B cell (primary cell): Measurements from ENCODE around the gene PITRM1. TPM values are rescaled to one million over a fixed set of nuclear protein-coding genes. Genes with fewer than 3 reads are reported as not detected.

Source experiments
- ATAC-seq: fragments of 200-7000 bp; cut with Tn5 transposase; one replicate; pipeline ENCODE4 v1.10.0; 2021; ENCODE audit warnings: low read depth, mild to moderate bottlenecking, moderate number of reproducible peaks, moderate library complexity
- CTCF ChIA-PET: fragments of 350-600 bp; sonication (Branson Sonifier 250); formaldehyde crosslinking; loops from one replicate; lab custom pipeline; 2021; ENCODE audit warnings: antibody characterized with exemption, inconsistent platforms; lab: Charles Lee
- POLR2A ChIA-PET: fragments of 350-600 bp; sonication (Branson Sonifier 250); formaldehyde crosslinking; loops from one replicate; lab custom pipeline; 2021; ENCODE audit warnings: antibody characterized with exemption; lab: Charles Lee
- DNase-seq: peaks from one replicate; pipeline ENCODE4 v3.0.0; 2013
- H2AFZ ChIP-seq: 2 replicates; pipeline ENCODE4 v1.6.1; 2012; ENCODE audit warnings: mild to moderate bottlenecking, low read depth, low read length; ENCODE audit not compliant: insufficient read depth, poor library complexity, severe bottlenecking
- H3K27ac ChIP-seq, 2 donors: 1 replicate in 1 of 2; 2 replicates in 1 of 2; pipeline ENCODE4 v1.5.1; 2012 to 2013; ENCODE audit warnings: low read length in 2 of 2, mild to moderate bottlenecking in 2 of 2, moderate library complexity in 1 of 2
- H3K27me3 ChIP-seq, 4 experiments: fragments of 200-600 bp in 1 of 4; sonication (generic) in 1 of 4; replicated peaks in 1 of 4; 1 replicate in 2 of 4; 2 replicates in 2 of 4; pipeline versions ENCODE4 v1.6.1 to v1.7.0; 2013 to 2016; ENCODE audit warnings: low read length in 3 of 4, mild to moderate bottlenecking in 2 of 4, mixed read lengths in 1 of 4, moderate library complexity in 1 of 4; ENCODE audit not compliant: insufficient read depth in 4 of 4, control insufficient read depth in 3 of 4; ENCODE audit errors: control extremely low read depth in 1 of 4
- H3K36me3 ChIP-seq, 2 experiments: replicated peaks in 1 of 2; 1 replicate in 1 of 2; 2 replicates in 1 of 2; pipeline versions ENCODE4 v1.6.1 to v1.7.1; 2013; ENCODE audit warnings: low read length in 1 of 2; ENCODE audit not compliant: insufficient read depth in 2 of 2, control insufficient read depth in 1 of 2; ENCODE audit errors: control extremely low read depth in 1 of 2, extremely low read depth in 1 of 2
- H3K4me1 ChIP-seq, 2 donors: fragments of 200-600 bp in 1 of 2; sonication (generic) in 1 of 2; 1 replicate in 1 of 2; 2 replicates in 1 of 2; pipeline versions ENCODE4 v1.5.1 to v1.6.1; 2013 to 2017; ENCODE audit warnings: low read length in 2 of 2; ENCODE audit not compliant: control insufficient read depth in 2 of 2, insufficient read depth in 2 of 2
- H3K4me2 ChIP-seq: replicated peaks from 2 replicates; pipeline ENCODE3; 2012; ENCODE audit warnings: mild to moderate bottlenecking, low read depth, low read length; ENCODE audit not compliant: poor library complexity, severe bottlenecking
- H3K4me3 ChIP-seq, 5 experiments: fragments of 200-600 bp in 1 of 5; sonication (generic) in 1 of 5; 1 replicate in 3 of 5; 2 replicates in 2 of 5; pipeline versions ENCODE4 v1.5.1 to v1.7.0; 2011 to 2016; ENCODE audit warnings: low read length in 4 of 5, mild to moderate bottlenecking in 4 of 5, low read depth in 2 of 5, control low read depth in 1 of 5, moderate library complexity in 1 of 5; ENCODE audit not compliant: insufficient read depth in 1 of 5; ENCODE audit errors: control extremely low read depth in 1 of 5, extremely low read depth in 1 of 5
- H3K79me2 ChIP-seq: fragments of 200-600 bp; sonication (generic); one replicate; pipeline ENCODE4 v1.6.0; 2016; ENCODE audit warnings: low read length; ENCODE audit not compliant: control insufficient read depth, insufficient read depth
- H3K9ac ChIP-seq: fragments of 200-600 bp; sonication (generic); 2 replicates; pipeline ENCODE4 v1.6.1; 2017; ENCODE audit warnings: mild to moderate bottlenecking, low read length, moderate library complexity
- H3K9me3 ChIP-seq, 3 donors: one replicate each; pipeline versions ENCODE4 v1.6.1 to v1.7.1; 2013; ENCODE audit warnings: low read length in 2 of 3; ENCODE audit not compliant: control insufficient read depth in 2 of 3, insufficient read depth in 1 of 3; ENCODE audit errors: control extremely low read depth in 1 of 3
- H4K20me1 ChIP-seq: 2 replicates; pipeline ENCODE4 v1.6.0; 2012; ENCODE audit warnings: mild to moderate bottlenecking, low read length; ENCODE audit not compliant: insufficient read depth, control insufficient read depth, poor library complexity, severe bottlenecking
- H3K27ac Mint-ChIP-seq: one replicate; pipeline ENCODE4 v1.8.0; 2021; ENCODE audit warnings: mixed read lengths
- H3K27me3 Mint-ChIP-seq: one replicate; pipeline ENCODE4 v1.8.0; 2021; ENCODE audit warnings: mixed read lengths
- H3K4me1 Mint-ChIP-seq: one replicate; pipeline ENCODE4 v1.8.0; 2021; ENCODE audit warnings: mixed read lengths
- H3K4me3 Mint-ChIP-seq: one replicate; pipeline ENCODE4 v1.8.0; 2021; ENCODE audit warnings: mixed read lengths
- H3K9me3 Mint-ChIP-seq: one replicate; pipeline ENCODE4 v1.8.0; 2022; ENCODE audit warnings: mixed read lengths; ENCODE audit not compliant: insufficient read depth
- CTCF ChIP-seq: fragments of 200-600 bp; IDR thresholded peaks from one replicate; pipeline ENCODE4 v1.8.0; 2022; ENCODE audit warnings: antibody characterized with exemption, mild to moderate bottlenecking
- EZH2 ChIP-seq: IDR thresholded peaks from 2 replicates; pipeline ENCODE4 v1.6.1; 2012; ENCODE audit warnings: borderline replicate concordance, low read depth, mild to moderate bottlenecking, moderate library complexity, low read length; ENCODE audit not compliant: insufficient read depth, poor library complexity, severe bottlenecking
- WGBS: methylation state at CpG from one replicate; pipeline ENCODE4 v1.1.5; 2013; ENCODE audit warnings: missing lambda C conversion rate; ENCODE audit not compliant: insufficient coverage; 5-methylcytosine and 5-hydroxymethylcytosine counted together
- intact Hi-C: fragments of 100-400 bp; cut with micrococcal nuclease; formaldehyde crosslinking; loops from one replicate; pipeline ENCODE4 v1.10.0; 2022
- polyA plus RNA-seq: library from polyadenylated mRNA; depleted of rRNA; stranded (reverse); fragments of >200 nt; gene quantifications from 2 replicates; pipeline ENCODE4 v1.2.3, GENCODE V29; 2012
- total RNA-seq, 2 donors: library from RNA; stranded (reverse); fragments of 120-200 nt in 1 of 2; gene quantifications; 1 replicate in 1 of 2; 2 replicates in 1 of 2; pipeline versions ENCODE4 v1.2.3 to v1.2.4, GENCODE V29; 2013 to 2022

PITRM1 gene
- total and polyA plus RNA-seq, 2 donors (not counting 1 experiment from before 2014, with no cell fraction given): 50.7 to 71.1 TPM

- peak; percentile 41 for DNase-seq
- CTCF ChIA-PET: interaction anchor here (0.7 to 9.3 kb wide), 12 partner anchors 11 to 1618 kb away, joined by 3 to 136 read pairs (median 4); no protein-coding TSS in a partner anchor
Observed at GRCh38 chr10:3197348-3198003, 24.9 kb upstream of the PITRM1 start.

More at GRCh38 chr10:3197348-3198003, 24.9 kb upstream of the PITRM1 start:
- Mint-ChIP-seq H3K27me3 (peaks cover 48% of the 10 kb centered on the region), H3K4me3 (peak overlapping the region; percentile 2), H3K4me1 (peaks cover 10% of the 10 kb centered on the region), H3K9me3 (no peaks in the 10 kb centered on the region), H3K27ac (no peak overlapping the region)
- Histone ChIP-seq H3K4me1 (peaks cover 7% of the 10 kb centered on the region in 2 donors), H3K9me3 (peaks cover 0 to 2% (median 0%) of the 10 kb centered on the region in 3 donors), H3K27ac (no peak overlapping the region), H3K4me3 (no peak overlapping the region), H3K79me2 (no peaks in the 10 kb centered on the region), H2AFZ (peak overlapping the region; percentile 49), H3K27me3 (peaks cover 0 to 51% (median 10%) of the 10 kb centered on the region in 4 experiments), H3K36me3 (no peaks in the 10 kb centered on the region), H3K9ac (peak overlapping the region; percentile 28), H3K4me2 (peak overlapping the region; percentile 48), H4K20me1 (no peaks in the 10 kb centered on the region)
- intact Hi-C loops: loop anchor here (1.0 kb wide), 1 partner anchor 1459 kb away; no protein-coding TSS in a partner anchor
- peak; percentile 51 for TF ChIP-seq CTCF
- TF ChIP-seq EZH2: no peak
- peak; percentile 36 for ATAC-seq
- WGBS: 6% methylated on average over 22 of the region's 27 CpGs
- POLR2A ChIA-PET: no interaction called here
